H9 (cell line): ENCODE data around the gene SLC15A3. TPM values are rescaled to one million over a fixed set of nuclear protein-coding genes. Genes with fewer than 3 reads are reported as not detected.

ENCODE experiments used
- DNase-seq: peaks from one replicate; pipeline ENCODE4 v3.0.0-alpha.2; 2017
- H2AFZ ChIP-seq: one replicate; pipeline ENCODE4 v1.6.1; 2013; ENCODE audit warnings: mild to moderate bottlenecking, low read length, control low read depth, moderate library complexity
- H2AK5ac ChIP-seq: 2 replicates; pipeline ENCODE4 v1.6.1; 2013; ENCODE audit warnings: low read length, control low read depth, mixed read lengths; ENCODE audit not compliant: insufficient read length
- H2BK120ac ChIP-seq: one replicate; pipeline ENCODE4 v1.6.1; 2013; ENCODE audit warnings: low read depth, mild to moderate bottlenecking, low read length, control low read depth, inconsistent platforms; ENCODE audit not compliant: poor library complexity, severe bottlenecking
- H2BK12ac ChIP-seq: 2 replicates; pipeline ENCODE4 v1.6.1; 2013; ENCODE audit warnings: low read length, control low read depth, mixed read lengths, low read depth; ENCODE audit not compliant: insufficient read length
- H2BK15ac ChIP-seq: 2 replicates; pipeline ENCODE4 v1.6.1; 2013; ENCODE audit warnings: low read depth, low read length, control low read depth
- H2BK20ac ChIP-seq: one replicate; pipeline ENCODE4 v1.6.1; 2013; ENCODE audit warnings: low read depth, mild to moderate bottlenecking, low read length, control low read depth, inconsistent platforms; ENCODE audit not compliant: poor library complexity, severe bottlenecking
- H2BK5ac ChIP-seq: 2 replicates; pipeline ENCODE4 v1.6.1; 2013; ENCODE audit warnings: low read length, control low read depth, mixed read lengths; ENCODE audit not compliant: insufficient read length
- H3K14ac ChIP-seq: 2 replicates; pipeline ENCODE4 v1.6.1; 2013; ENCODE audit warnings: low read length, control low read depth; ENCODE audit not compliant: insufficient read depth
- H3K18ac ChIP-seq: 2 replicates; pipeline ENCODE4 v1.6.1; 2013; ENCODE audit warnings: low read depth, mild to moderate bottlenecking, mixed read lengths, low read length, control low read depth; ENCODE audit not compliant: insufficient read length
- H3K23ac ChIP-seq: 2 replicates; pipeline ENCODE4 v1.6.1; 2013; ENCODE audit warnings: low read length, control low read depth, mixed read lengths, low read depth; ENCODE audit not compliant: insufficient read length
- H3K23me2 ChIP-seq: 2 replicates; pipeline ENCODE4 v1.6.1; 2013; ENCODE audit warnings: low read depth, mild to moderate bottlenecking, mixed read lengths, low read length, control low read depth; ENCODE audit not compliant: insufficient read length, poor library complexity, severe bottlenecking
- H3K27ac ChIP-seq: 2 replicates; pipeline ENCODE4 v1.5.1; 2013; ENCODE audit warnings: low read length, control low read depth, mixed read lengths, low read depth; ENCODE audit not compliant: insufficient read length
- H3K27me3 ChIP-seq: 2 replicates; pipeline ENCODE4 v1.6.1; 2013; ENCODE audit warnings: low read length, control low read depth, inconsistent platforms; ENCODE audit not compliant: insufficient read depth
- H3K4ac ChIP-seq: 2 replicates; pipeline ENCODE4 v1.6.1; 2013; ENCODE audit warnings: low read depth, mild to moderate bottlenecking, control low read depth, inconsistent platforms, low read length, moderate library complexity
- H3K4me1 ChIP-seq: 2 replicates; pipeline ENCODE4 v1.6.1; 2013; ENCODE audit warnings: low read length, control low read depth, inconsistent platforms; ENCODE audit not compliant: insufficient read depth
- H3K4me2 ChIP-seq: 2 replicates; pipeline ENCODE4 v1.6.1; 2013; ENCODE audit warnings: low read length, control low read depth, mixed read lengths; ENCODE audit not compliant: insufficient read length, insufficient read depth
- H3K56ac ChIP-seq: 2 replicates; pipeline ENCODE4 v1.6.1; 2013; ENCODE audit warnings: low read depth, mild to moderate bottlenecking, mixed read lengths, low read length, control low read depth; ENCODE audit not compliant: insufficient read length
- H3K79me1 ChIP-seq: 2 replicates; pipeline ENCODE4 v1.6.1; 2013; ENCODE audit warnings: low read depth, mild to moderate bottlenecking, moderate library complexity, low read length, control low read depth, inconsistent platforms; ENCODE audit not compliant: insufficient read depth, poor library complexity, severe bottlenecking
- H3K79me2 ChIP-seq: 2 replicates; pipeline ENCODE4 v1.6.1; 2013; ENCODE audit warnings: low read length, control low read depth, inconsistent platforms; ENCODE audit not compliant: insufficient read depth
- H3K9ac ChIP-seq: 2 replicates; pipeline ENCODE4 v1.6.1; 2013; ENCODE audit warnings: low read length, control low read depth, mixed read lengths; ENCODE audit not compliant: insufficient read length; ENCODE audit errors: extremely low read depth
- H3K9me3 ChIP-seq: one replicate; pipeline ENCODE4 v1.6.1; 2013; ENCODE audit warnings: low read depth, low read length, inconsistent platforms; ENCODE audit not compliant: control insufficient read depth
- H3T11ph ChIP-seq: one replicate; pipeline ENCODE4 v1.6.1; 2013; ENCODE audit warnings: mild to moderate bottlenecking, low read length, control low read depth, inconsistent platforms
- H4K20me1 ChIP-seq: one replicate; pipeline ENCODE4 v1.6.1; 2013; ENCODE audit not compliant: control insufficient read depth, insufficient read length, insufficient read depth
- H4K5ac ChIP-seq: 2 replicates; pipeline ENCODE4 v1.6.1; 2013; ENCODE audit warnings: low read depth, mild to moderate bottlenecking, mixed read lengths, low read length, control low read depth; ENCODE audit not compliant: insufficient read length
- H4K8ac ChIP-seq: replicated peaks from 2 replicates; pipeline ENCODE4 v1.6.1; 2013; ENCODE audit warnings: low read length, control low read depth, mixed read lengths, low read depth; ENCODE audit not compliant: insufficient read length
- H4K91ac ChIP-seq: 2 replicates; pipeline ENCODE4 v1.6.1; 2013; ENCODE audit warnings: low read depth, mild to moderate bottlenecking, moderate library complexity, mixed read lengths, low read length, control low read depth; ENCODE audit not compliant: insufficient read length
- H3K27ac Mint-ChIP-seq, 3 experiments: 2 replicates in 2 of 3; 3 replicates in 1 of 3; pipeline ENCODE4 v1.8.0; 2020 to 2021; ENCODE audit warnings: mixed read lengths in 3 of 3, mild to moderate bottlenecking in 1 of 3, moderate library complexity in 1 of 3
- H3K27me3 Mint-ChIP-seq: 2 replicates; pipeline ENCODE4 v1.8.0; 2021; ENCODE audit warnings: low read depth, mild to moderate bottlenecking, moderate library complexity, mixed read lengths
- H3K36me3 Mint-ChIP-seq, 3 experiments: 2 replicates in 2 of 3; 3 replicates in 1 of 3; pipeline ENCODE4 v1.8.0; 2020 to 2021; ENCODE audit warnings: low read depth in 3 of 3, mixed read lengths in 3 of 3; ENCODE audit not compliant: insufficient read depth in 1 of 3
- H3K4me1 Mint-ChIP-seq, 2 experiments: 2 replicates each; pipeline ENCODE4 v1.8.0; 2020; ENCODE audit warnings: mixed read lengths in 2 of 2
- H3K4me3 Mint-ChIP-seq, 2 experiments: 2 replicates in 1 of 2; 3 replicates in 1 of 2; pipeline ENCODE4 v1.8.0; 2020 to 2021; ENCODE audit warnings: mild to moderate bottlenecking in 2 of 2, mixed read lengths in 2 of 2, moderate library complexity in 1 of 2
- H3K9me3 Mint-ChIP-seq, 2 experiments: 2 replicates in 1 of 2; 3 replicates in 1 of 2; pipeline ENCODE4 v1.8.0; 2020; ENCODE audit warnings: mild to moderate bottlenecking in 2 of 2, mixed read lengths in 2 of 2, moderate library complexity in 1 of 2
- WGBS: extraction: QIAGEN DNeasy Blood & Tissue Kit; methylation state at CpG from one replicate; pipeline ENCODE4 v1.1.7; 2013; ENCODE audit warnings: missing lambda C conversion rate, low lambda C conversion rate, mixed read lengths; ENCODE audit not compliant: insufficient read length; ENCODE audit errors: extremely low coverage; 5-methylcytosine and 5-hydroxymethylcytosine counted together
- total RNA-seq: library from RNA; stranded (reverse); gene quantifications from 2 replicates; pipeline ENCODE4 v1.2.1, GENCODE V29; 2021
- TF ChIP-seq, protein P1 (sequence below): fragments of 200-600 bp; sonication (generic); conservative IDR thresholded peaks from 3 replicates; pipeline ENCODE4 v1.8.0; 2021; ENCODE audit warnings: antibody characterized with exemption, mild to moderate bottlenecking

Gene SLC15A3
- total RNA-seq, 1 experiment from 2014 or later = 7.0 TPM

DNA sequence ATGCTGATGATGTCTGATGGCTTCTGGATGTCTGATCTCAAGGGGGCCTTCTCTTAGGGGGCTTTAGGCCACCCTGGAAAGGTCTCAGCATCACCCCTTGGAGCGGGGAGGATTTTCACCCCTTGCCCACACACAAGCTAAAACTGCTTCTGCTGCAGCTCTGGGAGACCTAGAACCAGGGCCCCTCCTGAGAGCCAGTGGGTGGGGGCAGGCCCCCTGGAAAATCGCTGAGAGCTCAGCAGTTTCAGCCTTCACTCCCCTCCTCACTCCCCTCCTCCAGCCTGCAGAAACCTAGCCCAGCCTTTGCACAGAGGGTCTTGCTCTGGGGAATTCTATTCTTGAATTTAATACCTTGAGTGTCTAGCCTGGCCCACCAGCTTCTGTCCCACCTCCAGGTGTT is 36.7 kb upstream of the SLC15A3 start:
- no CpG with 5 or more reads among the region's 2 CpGs for WGBS

More for the DNA sequence above, 36.7 kb upstream of the SLC15A3 start:
- Histone ChIP-seq H2BK120ac (no peak overlapping the region), H3K56ac (no peak overlapping the region), H2BK12ac (no peak overlapping the region), H3K27me3 (no peaks in the 10 kb centered on the region), H3K79me2 (no peaks in the 10 kb centered on the region), H4K91ac (no peak overlapping the region), H3K4me1 (no peaks in the 10 kb centered on the region), H2BK15ac (no peak overlapping the region), H3K23me2 (no peaks in the 10 kb centered on the region), H2AK5ac (no peak overlapping the region), H3K9ac (no peak overlapping the region), H3K79me1 (no peaks in the 10 kb centered on the region), H3K18ac (no peak overlapping the region), H4K8ac (no peak overlapping the region), H2BK20ac (no peak overlapping the region), H3K27ac (no peak overlapping the region), H3K4ac (no peak overlapping the region), H3K9me3 (no peaks in the 10 kb centered on the region), H3T11ph (no peak overlapping the region), H3K4me2 (no peak overlapping the region), H4K20me1 (no peaks in the 10 kb centered on the region), H3K23ac (no peak overlapping the region), H4K5ac (no peak overlapping the region), H2AFZ (no peak overlapping the region), H3K14ac (no peak overlapping the region), H2BK5ac (no peak overlapping the region)
- H3K4me1 Mint-ChIP-seq = peaks cover 0 to 8% of the 10 kb centered on the region in 2 experiments; a peak in 1 of 4 replicates
- H3K36me3 Mint-ChIP-seq = no peaks in the 10 kb centered on the region
- no peaks in the 10 kb centered on the region for H3K9me3 Mint-ChIP-seq
- no peak overlapping the region for H3K27ac Mint-ChIP-seq
- no peak overlapping the region for H3K4me3 Mint-ChIP-seq
- TF ChIP-seq, protein P1, sequence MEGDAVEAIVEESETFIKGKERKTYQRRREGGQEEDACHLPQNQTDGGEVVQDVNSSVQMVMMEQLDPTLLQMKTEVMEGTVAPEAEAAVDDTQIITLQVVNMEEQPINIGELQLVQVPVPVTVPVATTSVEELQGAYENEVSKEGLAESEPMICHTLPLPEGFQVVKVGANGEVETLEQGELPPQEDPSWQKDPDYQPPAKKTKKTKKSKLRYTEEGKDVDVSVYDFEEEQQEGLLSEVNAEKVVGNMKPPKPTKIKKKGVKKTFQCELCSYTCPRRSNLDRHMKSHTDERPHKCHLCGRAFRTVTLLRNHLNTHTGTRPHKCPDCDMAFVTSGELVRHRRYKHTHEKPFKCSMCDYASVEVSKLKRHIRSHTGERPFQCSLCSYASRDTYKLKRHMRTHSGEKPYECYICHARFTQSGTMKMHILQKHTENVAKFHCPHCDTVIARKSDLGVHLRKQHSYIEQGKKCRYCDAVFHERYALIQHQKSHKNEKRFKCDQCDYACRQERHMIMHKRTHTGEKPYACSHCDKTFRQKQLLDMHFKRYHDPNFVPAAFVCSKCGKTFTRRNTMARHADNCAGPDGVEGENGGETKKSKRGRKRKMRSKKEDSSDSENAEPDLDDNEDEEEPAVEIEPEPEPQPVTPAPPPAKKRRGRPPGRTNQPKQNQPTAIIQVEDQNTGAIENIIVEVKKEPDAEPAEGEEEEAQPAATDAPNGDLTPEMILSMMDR = no peak
- DNase-seq = no peak
- H3K27me3 Mint-ChIP-seq = peaks cover 39% of the 10 kb centered on the region
